Fibroblast of lung (primary cell): ENCODE results near the gene CMTM5. TPM values are rescaled to one million over a fixed set of nuclear protein-coding genes. Genes with fewer than 3 reads are reported as not detected.
A peak's percentile ranks its signal among the peaks of the same experiment; 100 is the strongest.

Experiments used
- DNase-seq, 2 donors: peaks; one replicate each; pipeline versions ENCODE4 v3.0.0 to v3.0.0-alpha.2; 2010; ENCODE audit warnings: low read depth in 2 of 2
- H2AFZ ChIP-seq: 2 replicates; pipeline ENCODE4 v1.5.1; 2012; ENCODE audit warnings: low read length, control low read depth, inconsistent platforms
- H3K27ac ChIP-seq: 2 replicates; pipeline ENCODE4 v1.5.1; 2011; ENCODE audit warnings: low read length, control low read depth; ENCODE audit not compliant: insufficient read depth
- H3K27me3 ChIP-seq: 2 replicates; pipeline ENCODE4 v1.5.1; 2011; ENCODE audit warnings: mild to moderate bottlenecking, low read length; ENCODE audit not compliant: control insufficient read depth, insufficient read depth
- H3K36me3 ChIP-seq: 2 replicates; pipeline ENCODE4 v1.5.1; 2011; ENCODE audit warnings: low read length; ENCODE audit not compliant: control insufficient read depth, insufficient read depth
- H3K4me1 ChIP-seq: 2 replicates; pipeline ENCODE4 v1.5.1; 2011; ENCODE audit warnings: low read length; ENCODE audit not compliant: control insufficient read depth, insufficient read depth; ENCODE audit errors: extremely low read depth
- H3K4me2 ChIP-seq: 2 replicates; pipeline ENCODE4 v1.5.1; 2011; ENCODE audit warnings: low read length, control low read depth; ENCODE audit not compliant: insufficient read depth; ENCODE audit errors: extremely low read depth
- H3K4me3 ChIP-seq, 4 experiments: fragments of 200-600 bp in 1 of 4; sonication (generic) in 1 of 4; replicated peaks in 1 of 4; 2 replicates each; pipeline ENCODE4 v1.5.1; 2011 to 2016; ENCODE audit warnings: low read length in 4 of 4, low read depth in 3 of 4, mild to moderate bottlenecking in 3 of 4, control low read depth in 2 of 4, inconsistent platforms in 1 of 4, mixed read lengths in 1 of 4; ENCODE audit not compliant: insufficient read depth in 1 of 4; ENCODE audit errors: control extremely low read depth in 1 of 4
- H3K79me2 ChIP-seq: 2 replicates; pipeline ENCODE4 v1.5.1; 2012; ENCODE audit warnings: mild to moderate bottlenecking, low read length, inconsistent platforms; ENCODE audit not compliant: control insufficient read depth, insufficient read depth
- H3K9ac ChIP-seq: 2 replicates; pipeline ENCODE4 v1.5.1; 2011; ENCODE audit warnings: mild to moderate bottlenecking, low read length, control low read depth; ENCODE audit not compliant: insufficient read depth
- H3K9me3 ChIP-seq: 2 replicates; pipeline ENCODE4 v1.5.1; 2012; ENCODE audit warnings: low read depth, low read length; ENCODE audit not compliant: control insufficient read depth, insufficient read depth
- H4K20me1 ChIP-seq: 2 replicates; pipeline ENCODE4 v1.5.1; 2011; ENCODE audit warnings: low read length; ENCODE audit not compliant: control insufficient read depth, insufficient read depth; ENCODE audit errors: extremely low read depth
- EZH2 ChIP-seq: IDR thresholded peaks from 2 replicates; pipeline ENCODE4 v1.5.1; 2012; ENCODE audit warnings: low read length, control low read depth, mild to moderate bottlenecking; ENCODE audit errors: missing control alignments
- polyA plus RNA-seq, 2 donors: library from polyadenylated mRNA; depleted of rRNA in 1 of 2; stranded (reverse) in 1 of 2; unstranded in 1 of 2; fragments of >200 nt; gene quantifications; 2 replicates each; pipeline ENCODE4 v1.2.1, GENCODE V29; 2011 to 2012; ENCODE audit warnings: missing spikeins in 1 of 2
- total RNA-seq: library from RNA; depleted of rRNA; stranded (reverse); fragments of >200 nt; gene quantifications from 2 replicates; pipeline ENCODE4 v1.2.1, GENCODE V29; 2014
- TF ChIP-seq, protein P1 (sequence below), 2 donors: IDR thresholded peaks in 1 of 2; conservative IDR thresholded peaks in 1 of 2; 1 replicate in 1 of 2; 2 replicates in 1 of 2; pipeline ENCODE4 v1.5.1; 2011 to 2012; ENCODE audit warnings: low read length in 2 of 2, control low read depth in 1 of 2, inconsistent platforms in 1 of 2, low read depth in 1 of 2, mild to moderate bottlenecking in 1 of 2

Gene CMTM5
- total and polyA plus RNA-seq, 2 donors (not counting 1 experiment from before 2014, with no cell fraction given), result 0.08 to 0.33 TPM

DNA sequence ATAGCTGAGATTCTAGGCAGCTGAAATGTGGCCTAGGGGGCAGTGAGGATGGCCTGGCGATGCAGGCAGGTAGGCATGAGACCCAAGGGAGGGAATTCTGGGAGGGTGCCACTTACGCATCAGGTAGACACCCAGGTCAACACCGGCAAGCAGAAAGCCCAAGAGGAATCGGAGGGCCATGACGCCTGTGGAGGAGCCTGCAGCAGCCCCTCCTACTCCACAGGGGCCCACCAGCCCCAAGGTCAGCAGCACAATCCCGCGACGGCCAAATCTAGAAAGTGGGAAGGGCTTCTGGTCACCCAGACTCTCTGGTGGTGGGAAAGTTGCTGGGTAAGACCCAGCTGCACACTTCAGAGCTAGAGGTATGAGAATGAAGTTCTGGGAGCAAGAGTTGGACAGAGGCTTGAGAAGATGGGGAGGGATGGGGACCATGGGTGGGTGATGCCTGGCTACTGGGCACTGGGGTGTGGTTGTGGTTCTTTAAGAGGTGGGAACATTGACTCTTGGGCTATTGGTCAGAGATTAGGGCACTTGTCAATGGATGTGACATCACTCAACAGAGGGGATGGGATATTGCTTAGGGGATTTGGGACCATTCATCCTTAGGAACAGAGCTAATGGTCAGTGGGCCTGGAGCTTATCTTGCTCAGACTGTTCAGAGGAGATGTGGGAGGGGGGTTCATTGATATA lies 27.5 kb upstream of the CMTM5 start:
- no peaks in the 10 kb centered on the region for H4K20me1 ChIP-seq
- no peak for DNase-seq
- no peak overlapping the region for H3K27ac ChIP-seq
- no peaks in the 10 kb centered on the region for H3K9me3 ChIP-seq
- TF ChIP-seq EZH2, result no peak
- TF ChIP-seq, protein P1, sequence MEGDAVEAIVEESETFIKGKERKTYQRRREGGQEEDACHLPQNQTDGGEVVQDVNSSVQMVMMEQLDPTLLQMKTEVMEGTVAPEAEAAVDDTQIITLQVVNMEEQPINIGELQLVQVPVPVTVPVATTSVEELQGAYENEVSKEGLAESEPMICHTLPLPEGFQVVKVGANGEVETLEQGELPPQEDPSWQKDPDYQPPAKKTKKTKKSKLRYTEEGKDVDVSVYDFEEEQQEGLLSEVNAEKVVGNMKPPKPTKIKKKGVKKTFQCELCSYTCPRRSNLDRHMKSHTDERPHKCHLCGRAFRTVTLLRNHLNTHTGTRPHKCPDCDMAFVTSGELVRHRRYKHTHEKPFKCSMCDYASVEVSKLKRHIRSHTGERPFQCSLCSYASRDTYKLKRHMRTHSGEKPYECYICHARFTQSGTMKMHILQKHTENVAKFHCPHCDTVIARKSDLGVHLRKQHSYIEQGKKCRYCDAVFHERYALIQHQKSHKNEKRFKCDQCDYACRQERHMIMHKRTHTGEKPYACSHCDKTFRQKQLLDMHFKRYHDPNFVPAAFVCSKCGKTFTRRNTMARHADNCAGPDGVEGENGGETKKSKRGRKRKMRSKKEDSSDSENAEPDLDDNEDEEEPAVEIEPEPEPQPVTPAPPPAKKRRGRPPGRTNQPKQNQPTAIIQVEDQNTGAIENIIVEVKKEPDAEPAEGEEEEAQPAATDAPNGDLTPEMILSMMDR (conservative IDR thresholded peaks at IDR 0.05 in 1 of 2, IDR thresholded peaks at IDR 0.05 in 1 of 2; ENCODE audit: low read depth in 1 of 2, low read length in 2 of 2), result no peak
- no peaks in the 10 kb centered on the region for H3K36me3 ChIP-seq
- H3K4me3 ChIP-seq, result no peak overlapping the region
- no peak overlapping the region for H3K9ac ChIP-seq
- no peak overlapping the region for H2AFZ ChIP-seq
- H3K79me2 ChIP-seq, result no peaks in the 10 kb centered on the region
- peaks cover 2% of the 10 kb centered on the region for H3K27me3 ChIP-seq
- H3K4me2 ChIP-seq, result no peak overlapping the region
- H3K4me1 ChIP-seq, result no peaks in the 10 kb centered on the region

DNA sequence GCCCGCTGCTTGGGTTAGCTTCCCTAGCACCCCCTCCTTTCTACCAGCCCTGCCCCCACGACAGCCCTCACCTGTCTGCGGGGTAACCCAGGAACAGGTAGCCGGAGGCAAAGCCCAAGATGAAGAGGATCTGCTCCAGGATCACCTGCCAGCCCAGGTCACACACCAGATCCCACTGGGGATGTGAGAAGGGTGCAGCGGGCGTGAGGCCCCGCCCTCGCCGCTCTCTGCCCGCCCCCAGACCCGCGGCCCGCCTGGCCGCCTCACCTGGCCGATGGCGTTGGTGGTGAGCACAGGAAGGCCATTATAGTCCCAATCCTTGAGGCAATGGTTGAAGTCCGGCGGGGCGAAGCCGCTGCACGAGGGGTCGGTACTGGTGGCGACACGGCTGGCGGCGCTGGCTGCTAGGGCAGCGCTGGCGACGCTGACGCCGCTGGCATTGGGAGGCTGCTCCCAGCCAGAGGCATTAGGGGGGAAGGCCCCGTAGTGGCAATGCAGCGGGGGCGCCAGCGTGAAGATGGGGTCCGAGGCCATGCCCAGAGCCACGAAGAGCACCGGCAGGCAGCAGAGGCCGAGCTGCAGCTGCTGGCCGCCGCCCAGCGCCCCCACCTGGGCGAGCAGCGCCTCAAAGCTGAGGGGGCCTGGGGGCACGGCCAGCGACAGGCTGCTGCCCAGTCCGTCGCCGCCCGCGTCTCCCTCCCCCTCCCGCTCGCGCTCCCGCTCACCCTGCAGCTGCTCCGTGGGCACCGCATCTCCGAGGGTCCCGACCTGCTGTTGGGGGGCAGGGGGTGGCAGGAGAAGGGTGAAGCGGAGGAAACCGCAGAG lies 25.0 kb upstream of the CMTM5 start:
- Histone ChIP-seq H3K9ac (peak overlapping the region; percentile 41), H3K36me3 (no peaks in the 10 kb centered on the region), H3K9me3 (no peaks in the 10 kb centered on the region), H3K79me2 (no peaks in the 10 kb centered on the region), H3K27ac (no peak overlapping the region), H3K4me3 (peak overlapping the region; percentile 48 to 74 (median 58)), H3K4me2 (peak overlapping the region; percentile 75), H4K20me1 (no peaks in the 10 kb centered on the region), H3K4me1 (no peaks in the 10 kb centered on the region), H3K27me3 (peaks cover 2% of the 10 kb centered on the region), H2AFZ (peak overlapping the region; percentile 60)
- TF ChIP-seq, protein P1 (conservative IDR thresholded peaks at IDR 0.05 in 1 of 2, IDR thresholded peaks at IDR 0.05 in 1 of 2; ENCODE audit: low read depth in 1 of 2, low read length in 2 of 2), result no peak
- TF ChIP-seq EZH2, result peak; percentile 19
- peak in 1 of 2 donors; percentile 12 for DNase-seq
